GM12891 (cell line): Measurements from ENCODE around the gene EFL1.
"Not testable (repeated sequence)": the region's sequence is repeated elsewhere in the genome, so short reads cannot be mapped to it uniquely, and the experiment has no call there.

Source experiments
- PAX5 ChIP-seq: IDR thresholded peaks from 2 replicates; pipeline ENCODE4 v1.6.1; 2011; ENCODE audit warnings: low read length, moderate library complexity, mild to moderate bottlenecking; ENCODE audit not compliant: insufficient read depth, severe bottlenecking
- POLR2A ChIP-seq: IDR thresholded peaks from 2 replicates; pipeline ENCODE4 v1.6.1; 2011; ENCODE audit warnings: low read depth, low read length, control low read depth
- POLR2AphosphoS5 ChIP-seq: IDR thresholded peaks from 2 replicates; pipeline ENCODE4 v1.6.1; 2011; ENCODE audit warnings: low read depth, low read length, control low read depth
- POU2F2 ChIP-seq: IDR thresholded peaks from 2 replicates; pipeline ENCODE4 v1.6.1; 2011; ENCODE audit warnings: low read depth, mild to moderate bottlenecking, control low read depth, low read length, moderate library complexity
- SPI1 ChIP-seq: IDR thresholded peaks from 2 replicates; pipeline ENCODE4 v1.6.1; 2011; ENCODE audit warnings: low read depth, low read length, control low read depth
- TAF1 ChIP-seq: IDR thresholded peaks from 2 replicates; pipeline ENCODE4 v1.6.1; 2011; ENCODE audit warnings: low read depth, low read length, control low read depth

DNA sequence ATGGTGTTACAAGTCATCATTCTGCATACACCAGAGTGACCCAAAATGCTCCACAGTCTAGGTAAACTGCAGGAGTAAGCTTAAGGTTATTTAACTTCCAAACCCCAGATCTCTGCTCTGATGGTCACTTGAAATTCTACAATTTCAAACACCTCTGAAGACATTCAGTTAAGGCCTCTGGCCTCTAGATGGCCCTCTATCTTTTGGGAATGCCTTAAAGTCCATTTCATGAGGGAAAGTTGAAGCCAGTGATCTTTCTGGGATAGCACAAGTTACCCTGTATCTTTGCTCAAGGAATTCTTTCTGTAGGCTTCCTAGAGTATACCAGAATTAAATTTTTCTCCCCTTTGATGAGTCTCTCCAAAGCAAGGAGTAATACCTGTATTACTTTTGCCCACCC lies 18.7 kb upstream of the EFL1 start:
- not testable (repeated sequence) for TF ChIP-seq POLR2A, SPI1, POLR2AphosphoS5, POU2F2, TAF1, PAX5
